ENCODE measurements around the gene RABGAP1L.
"Not testable (repeated sequence)": the region's sequence is repeated elsewhere in the genome, so short reads cannot be mapped to it uniquely, and the experiment has no call there.

RABGAP1L gene

DNA sequence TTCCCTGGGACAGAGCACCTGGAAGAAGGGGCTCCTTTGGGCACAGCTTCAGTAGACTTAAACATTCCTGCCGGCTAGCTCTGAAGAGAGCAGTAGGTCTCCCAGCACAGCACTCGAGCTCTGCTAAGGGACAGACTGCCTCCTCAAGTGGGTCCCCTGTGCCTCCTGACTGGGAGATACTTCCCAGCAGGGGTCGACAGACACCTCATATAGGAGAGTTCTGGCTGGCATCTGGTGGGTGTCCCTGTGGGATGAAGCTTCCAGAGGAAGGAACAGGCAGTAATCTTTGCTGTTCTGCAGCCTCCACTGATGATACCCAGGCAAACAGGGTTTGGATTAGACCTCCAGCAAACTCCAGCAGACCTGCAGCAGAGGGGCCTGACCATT, 14.9 kb upstream of the RABGAP1L start:
- not testable (repeated sequence) for H3K27ac ChIP-seq (ENCODE audit: low read depth, low read length); H3K79me1 ChIP-seq (ENCODE audit: low read length); H2BK5ac ChIP-seq (ENCODE audit: low read depth, low read length, poor library complexity); H3K4me3 ChIP-seq (ENCODE audit: low read depth, low read length); H4K12ac ChIP-seq (ENCODE audit: low read depth, low read length); H3K4me2 ChIP-seq (ENCODE audit: low read length); H4K8ac ChIP-seq (ENCODE audit: low read depth, low read length); H3K14ac ChIP-seq (ENCODE audit: low read length); H3K36me3 ChIP-seq (ENCODE audit: control insufficient read depth in 1 of 2, insufficient read depth in 2 of 2, low read length in 2 of 2); H3K4ac ChIP-seq (ENCODE audit: low read depth, low read length); DNase-seq; H3K4me1 ChIP-seq (ENCODE audit: control insufficient read depth in 1 of 2, insufficient read depth in 2 of 2, low read length in 2 of 2); H4K91ac ChIP-seq (ENCODE audit: low read depth, low read length); H2BK12ac ChIP-seq (ENCODE audit: low read length); H3K23ac ChIP-seq (ENCODE audit: low read length); H2BK120ac ChIP-seq (ENCODE audit: insufficient read depth, low read length, poor library complexity); H3K79me2 ChIP-seq (ENCODE audit: control insufficient read depth, insufficient read depth, low read length, poor library complexity); H3K27me3 ChIP-seq (ENCODE audit: insufficient read depth, low read length); H3K18ac ChIP-seq (ENCODE audit: low read length); H3K9me3 ChIP-seq (ENCODE audit: insufficient read depth, low read depth, low read length); H2AK5ac ChIP-seq (ENCODE audit: low read length); H2AFZ ChIP-seq (ENCODE audit: insufficient read depth, low read length, poor library complexity); H3K9ac ChIP-seq (ENCODE audit: low read length)
- no CpG with 5 or more reads among the region's 3 CpGs for WGBS (ENCODE audit: extremely low coverage, insufficient coverage, insufficient read length)

GRCh38 chr1:174149216-174149615, 10.1 kb upstream of the RABGAP1L start:
- no peaks in the 10 kb centered on the region for H3K79me2 ChIP-seq (ENCODE audit: control insufficient read depth, insufficient read depth, low read length, poor library complexity)
- no peaks in the 10 kb centered on the region for H3K4me1 ChIP-seq (ENCODE audit: control insufficient read depth in 1 of 2, insufficient read depth in 2 of 2, low read length in 2 of 2)
- H3K27ac ChIP-seq (ENCODE audit: low read depth, low read length), result no peak overlapping the region
- H2BK120ac ChIP-seq (ENCODE audit: insufficient read depth, low read length, poor library complexity), result no peak overlapping the region
- no peak overlapping the region for H2BK12ac ChIP-seq (ENCODE audit: low read length)
- no peak for DNase-seq
- no peak overlapping the region for H3K4me2 ChIP-seq (ENCODE audit: low read length)
- no peak overlapping the region for H2AK5ac ChIP-seq (ENCODE audit: low read length)
- WGBS (ENCODE audit: extremely low coverage, insufficient coverage, insufficient read length), result no CpG with 5 or more reads among the region's 4 CpGs
- H2BK5ac ChIP-seq (ENCODE audit: low read depth, low read length, poor library complexity), result no peak overlapping the region
- no peaks in the 10 kb centered on the region for H3K27me3 ChIP-seq (ENCODE audit: insufficient read depth, low read length)
- no peak overlapping the region for H4K8ac ChIP-seq (ENCODE audit: low read depth, low read length)
- no peak overlapping the region for H3K23ac ChIP-seq (ENCODE audit: low read length)
- H4K12ac ChIP-seq (ENCODE audit: low read depth, low read length), result no peak overlapping the region
- H4K91ac ChIP-seq (ENCODE audit: low read depth, low read length), result no peak overlapping the region
- no peak overlapping the region for H3K9ac ChIP-seq (ENCODE audit: low read length)
- H3K9me3 ChIP-seq (ENCODE audit: insufficient read depth, low read depth, low read length), result no peaks in the 10 kb centered on the region
- no peaks in the 10 kb centered on the region for H3K79me1 ChIP-seq (ENCODE audit: low read length)
- H3K4ac ChIP-seq (ENCODE audit: low read depth, low read length), result no peak overlapping the region
- no peak overlapping the region for H3K4me3 ChIP-seq (ENCODE audit: low read depth, low read length)
- no peak overlapping the region for H3K14ac ChIP-seq (ENCODE audit: low read length)
- no peak overlapping the region for H2AFZ ChIP-seq (ENCODE audit: insufficient read depth, low read length, poor library complexity)
- H3K18ac ChIP-seq (ENCODE audit: low read length), result no peak overlapping the region
- H3K36me3 ChIP-seq (ENCODE audit: control insufficient read depth in 1 of 2, insufficient read depth in 2 of 2, low read length in 2 of 2), result no peaks in the 10 kb centered on the region

GRCh38 chr1:174150499-174150898, 8.8 kb upstream of the RABGAP1L start:
- no peak overlapping the region for H3K23ac ChIP-seq (ENCODE audit: low read length)
- no peak overlapping the region for H2BK12ac ChIP-seq (ENCODE audit: low read length)
- H3K14ac ChIP-seq (ENCODE audit: low read length), result no peak overlapping the region
- no peak overlapping the region for H3K9ac ChIP-seq (ENCODE audit: low read length)
- no peak overlapping the region for H3K4me2 ChIP-seq (ENCODE audit: low read length)
- no peak overlapping the region for H2AK5ac ChIP-seq (ENCODE audit: low read length)
- no peak overlapping the region for H4K91ac ChIP-seq (ENCODE audit: low read depth, low read length)
- no peak overlapping the region for H2AFZ ChIP-seq (ENCODE audit: insufficient read depth, low read length, poor library complexity)
- no peaks in the 10 kb centered on the region for H3K36me3 ChIP-seq (ENCODE audit: control insufficient read depth in 1 of 2, insufficient read depth in 2 of 2, low read length in 2 of 2)
- no peaks in the 10 kb centered on the region for H3K27me3 ChIP-seq (ENCODE audit: insufficient read depth, low read length)
- no peak for DNase-seq
- H3K9me3 ChIP-seq (ENCODE audit: insufficient read depth, low read depth, low read length), result no peaks in the 10 kb centered on the region
- no peaks in the 10 kb centered on the region for H3K4me1 ChIP-seq (ENCODE audit: control insufficient read depth in 1 of 2, insufficient read depth in 2 of 2, low read length in 2 of 2)
- no peak overlapping the region for H3K18ac ChIP-seq (ENCODE audit: low read length)
- no peak overlapping the region for H4K8ac ChIP-seq (ENCODE audit: low read depth, low read length)
- H2BK120ac ChIP-seq (ENCODE audit: insufficient read depth, low read length, poor library complexity), result no peak overlapping the region
- no peak overlapping the region for H2BK5ac ChIP-seq (ENCODE audit: low read depth, low read length, poor library complexity)
- no peak overlapping the region for H3K4me3 ChIP-seq (ENCODE audit: low read depth, low read length)
- H3K79me2 ChIP-seq (ENCODE audit: control insufficient read depth, insufficient read depth, low read length, poor library complexity), result no peaks in the 10 kb centered on the region
- no peaks in the 10 kb centered on the region for H3K79me1 ChIP-seq (ENCODE audit: low read length)
- WGBS (ENCODE audit: extremely low coverage, insufficient coverage, insufficient read length), result no CpG with 5 or more reads among the region's 2 CpGs
- H3K4ac ChIP-seq (ENCODE audit: low read depth, low read length), result no peak overlapping the region
- H4K12ac ChIP-seq (ENCODE audit: low read depth, low read length), result no peak overlapping the region
- no peak overlapping the region for H3K27ac ChIP-seq (ENCODE audit: low read depth, low read length)

DNA sequence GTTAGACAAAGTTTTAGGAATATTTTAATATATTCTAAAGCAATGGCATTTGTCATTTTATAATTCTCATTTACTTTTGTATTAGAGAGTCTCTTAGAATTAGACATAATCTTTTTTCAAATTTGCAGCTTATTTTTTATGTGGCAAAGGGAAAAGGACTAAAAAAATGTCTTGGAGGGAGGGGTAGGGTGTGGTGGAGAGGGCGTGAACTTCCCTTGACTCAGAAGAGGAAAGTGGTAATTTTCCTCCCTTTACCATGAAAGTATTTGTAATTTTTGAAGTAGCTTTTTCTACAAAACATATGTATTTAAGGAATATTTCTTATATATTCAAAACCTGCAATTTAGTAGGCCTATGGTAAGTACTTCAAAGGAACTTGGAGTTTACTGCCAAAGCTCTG, 6.9 kb upstream of the RABGAP1L start:
- no peak overlapping the region for H4K8ac ChIP-seq (ENCODE audit: low read depth, low read length)
- H3K4me2 ChIP-seq (ENCODE audit: low read length), result no peak overlapping the region
- no peaks in the 10 kb centered on the region for H3K79me1 ChIP-seq (ENCODE audit: low read length)
- H2AFZ ChIP-seq (ENCODE audit: insufficient read depth, low read length, poor library complexity), result no peak overlapping the region
- no peak overlapping the region for H2AK5ac ChIP-seq (ENCODE audit: low read length)
- WGBS (ENCODE audit: extremely low coverage, insufficient coverage, insufficient read length), result no CpG with 5 or more reads among the region's 1 CpG
- H4K91ac ChIP-seq (ENCODE audit: low read depth, low read length), result no peak overlapping the region
- H3K4me1 ChIP-seq (ENCODE audit: control insufficient read depth in 1 of 2, insufficient read depth in 2 of 2, low read length in 2 of 2), result no peaks in the 10 kb centered on the region
- no peak overlapping the region for H4K12ac ChIP-seq (ENCODE audit: low read depth, low read length)
- H3K4ac ChIP-seq (ENCODE audit: low read depth, low read length), result no peak overlapping the region
- H3K9me3 ChIP-seq (ENCODE audit: insufficient read depth, low read depth, low read length), result no peaks in the 10 kb centered on the region
- H3K14ac ChIP-seq (ENCODE audit: low read length), result no peak overlapping the region
- no peak overlapping the region for H3K23ac ChIP-seq (ENCODE audit: low read length)
- H3K36me3 ChIP-seq (ENCODE audit: control insufficient read depth in 1 of 2, insufficient read depth in 2 of 2, low read length in 2 of 2), result no peaks in the 10 kb centered on the region
- H3K79me2 ChIP-seq (ENCODE audit: control insufficient read depth, insufficient read depth, low read length, poor library complexity), result no peaks in the 10 kb centered on the region
- H3K18ac ChIP-seq (ENCODE audit: low read length), result no peak overlapping the region
- no peak overlapping the region for H3K27ac ChIP-seq (ENCODE audit: low read depth, low read length)
- no peak overlapping the region for H2BK12ac ChIP-seq (ENCODE audit: low read length)
- no peak overlapping the region for H2BK5ac ChIP-seq (ENCODE audit: low read depth, low read length, poor library complexity)
- no peak overlapping the region for H2BK120ac ChIP-seq (ENCODE audit: insufficient read depth, low read length, poor library complexity)
- no peaks in the 10 kb centered on the region for H3K27me3 ChIP-seq (ENCODE audit: insufficient read depth, low read length)
- no peak overlapping the region for H3K9ac ChIP-seq (ENCODE audit: low read length)
- no peak overlapping the region for H3K4me3 ChIP-seq (ENCODE audit: low read depth, low read length)
- no peak for DNase-seq

Data from trophoblast cell (in vitro differentiated cells and primary cell).